Ishikawa (cell line): ENCODE results near the gene DYNC1H1.

ENCODE experiments used
- CEBPB ChIP-seq: IDR thresholded peaks from 2 replicates; pipeline ENCODE4 v1.6.1; 2012
- CREB1 ChIP-seq: IDR thresholded peaks from 2 replicates; pipeline ENCODE4 v1.6.1; 2012; ENCODE audit warnings: low read depth
- EGR1 ChIP-seq: IDR thresholded peaks from 2 replicates; pipeline ENCODE4 v1.6.1; 2012
- EP300 ChIP-seq: IDR thresholded peaks from 2 replicates; pipeline ENCODE4 v1.6.1; 2012; ENCODE audit warnings: borderline replicate concordance
- FOXM1 ChIP-seq: IDR thresholded peaks from 2 replicates; pipeline ENCODE4 v1.6.1; 2012; ENCODE audit warnings: low read depth, borderline replicate concordance
- MAX ChIP-seq: IDR thresholded peaks from 2 replicates; pipeline ENCODE4 v1.6.1; 2012
- NFIC ChIP-seq: IDR thresholded peaks from 2 replicates; pipeline ENCODE4 v1.6.1; 2012
- RAD21 ChIP-seq: IDR thresholded peaks from 2 replicates; pipeline ENCODE4 v1.6.1; 2012; ENCODE audit warnings: low read depth
- REST ChIP-seq: IDR thresholded peaks from 2 replicates; pipeline ENCODE4 v1.6.1; 2012; ENCODE audit warnings: low read depth, mild to moderate bottlenecking
- TAF1 ChIP-seq: IDR thresholded peaks from 2 replicates; pipeline ENCODE4 v1.6.1; 2012; ENCODE audit warnings: low read depth, mild to moderate bottlenecking
- TCF12 ChIP-seq: IDR thresholded peaks from 2 replicates; pipeline ENCODE4 v1.6.1; 2012; ENCODE audit warnings: low read depth
- TEAD4 ChIP-seq: IDR thresholded peaks from 2 replicates; pipeline ENCODE4 v1.6.1; 2012
- USF1 ChIP-seq: IDR thresholded peaks from 2 replicates; pipeline ENCODE4 v1.6.1; 2012
- YY1 ChIP-seq: IDR thresholded peaks from 2 replicates; pipeline ENCODE4 v1.6.1; 2012; ENCODE audit warnings: low read depth
- ZBTB7A ChIP-seq: IDR thresholded peaks from 2 replicates; pipeline ENCODE4 v1.6.1; 2012; ENCODE audit warnings: low read depth

The DYNC1H1 gene

GRCh38 chr14:101944451-101944850 lies 19.9 kb upstream of the DYNC1H1 start:
- no peak for TF ChIP-seq REST
- TF ChIP-seq CREB1: no peak
- TF ChIP-seq YY1: no peak
- TF ChIP-seq CEBPB: no peak
- TF ChIP-seq ZBTB7A: no peak
- TF ChIP-seq TCF12: no peak
- no peak for TF ChIP-seq EGR1
- no peak for TF ChIP-seq RAD21
- TF ChIP-seq NFIC: no peak
- TF ChIP-seq TEAD4: no peak
- TF ChIP-seq USF1: no peak
- no peak for TF ChIP-seq EP300
- TF ChIP-seq MAX: no peak
- TF ChIP-seq FOXM1: no peak
- TF ChIP-seq TAF1: no peak

GRCh38 chr14:101945171-101945570 lies 19.2 kb upstream of the DYNC1H1 start:
- TF ChIP-seq MAX (no peak), EP300 (no peak), TAF1 (no peak), TEAD4 (no peak), CEBPB (no peak), NFIC (no peak), CREB1 (no peak), TCF12 (no peak), ZBTB7A (no peak), RAD21 (no peak), EGR1 (no peak), YY1 (no peak), USF1 (no peak), REST (no peak), FOXM1 (no peak)

GRCh38 chr14:101947577-101947903 lies 16.8 kb upstream of the DYNC1H1 start:
- TF ChIP-seq MAX (no peak), ZBTB7A (no peak), CREB1 (no peak), TAF1 (no peak), RAD21 (no peak), TEAD4 (no peak)

- no peak for TF ChIP-seq YY1
- peak; percentile 75 for TF ChIP-seq TAF1
- TF ChIP-seq CEBPB: peak; percentile 75
- no peak for TF ChIP-seq ZBTB7A
- peak; percentile 98 for TF ChIP-seq CREB1
- TF ChIP-seq USF1: peak; percentile 98
- TF ChIP-seq TCF12: peak; percentile 34; the same call in 1 of the 2 replicates
- peak; percentile 38; the same call in 1 of the 2 replicates for TF ChIP-seq TEAD4
- TF ChIP-seq MAX: peak; percentile 66
- TF ChIP-seq NFIC: 0 out of 2 replicates have a peak, but pooled peaks have one; percentile 20
Observed at GRCh38 chr14:101947904-101948665, 16.3 kb upstream of the DYNC1H1 start.

GRCh38 chr14:101948666-101949216 lies 15.6 kb upstream of the DYNC1H1 start:
- no peak for TF ChIP-seq MAX
- no peak for TF ChIP-seq EGR1
- no peak for TF ChIP-seq YY1
- no peak for TF ChIP-seq TAF1
- TF ChIP-seq CEBPB: no peak
